ENCODE results near the gene ST6GALNAC6.

Gene ST6GALNAC6

GRCh38 chr9:127931092-127931881 lies 31.9 kb upstream of the ST6GALNAC6 start:
- peak; percentile 73 for DNase-seq

- peak; percentile 80 for DNase-seq
Measured at GRCh38 chr9:127930231-127931091, 31.1 kb upstream of the ST6GALNAC6 start, which contains the start of gene PIP5KL1. Gene PIP5KL1, minus strand, starts transcription at chr9:127930777. Its CDS starts 25 bp downstream, at chr9:127930752.

- no peak for DNase-seq
Measured at GRCh38 chr9:127929625-127929979, 30.2 kb upstream of the ST6GALNAC6 start.

- DNase-seq = no peak
Measured at GRCh38 chr9:127928676-127929624, 29.5 kb upstream of the ST6GALNAC6 start.

- DNase-seq = no peak
Measured at GRCh38 chr9:127927988-127928675, 28.7 kb upstream of the ST6GALNAC6 start.

GRCh38 chr9:127927201-127927987 lies 28.0 kb upstream of the ST6GALNAC6 start:
- DNase-seq = no peak

GRCh38 chr9:127926906-127927200 lies 27.4 kb upstream of the ST6GALNAC6 start:
- no peak for DNase-seq

GRCh38 chr9:127925959-127926905 lies 26.8 kb upstream of the ST6GALNAC6 start:
- DNase-seq = no peak

GRCh38 chr9:127924736-127925444 lies 25.5 kb upstream of the ST6GALNAC6 start:
- DNase-seq = no peak

GRCh38 chr9:127923771-127924170 lies 24.4 kb upstream of the ST6GALNAC6 start:
- peak; percentile 71 for DNase-seq

- DNase-seq = no peak
Measured at GRCh38 chr9:127923046-127923445, 23.6 kb upstream of the ST6GALNAC6 start.

- peak; percentile 58 for DNase-seq
Measured at GRCh38 chr9:127921557-127922120, 22.2 kb upstream of the ST6GALNAC6 start.

- no peak for DNase-seq
Measured at GRCh38 chr9:127920794-127921193, 21.4 kb upstream of the ST6GALNAC6 start.

GRCh38 chr9:127919253-127919815 lies 19.9 kb upstream of the ST6GALNAC6 start:
- DNase-seq = peak; percentile 87

GRCh38 chr9:127918183-127919107 lies 19.0 kb upstream of the ST6GALNAC6 start:
- DNase-seq = no peak

- no peak for DNase-seq
Measured at GRCh38 chr9:127917603-127918002, 18.2 kb upstream of the ST6GALNAC6 start.

GRCh38 chr9:127916720-127917581 lies 17.5 kb upstream of the ST6GALNAC6 start, which contains the start of gene ST6GALNAC4:
Gene ST6GALNAC4, minus strand, starts transcription at chr9:127917041. Its CDS starts 622 bp downstream, at chr9:127916419.
- DNase-seq = peak; percentile 86
